Caki2 (cell line): ENCODE measurements around the gene CFAP74. TPM values are rescaled to one million over a fixed set of nuclear protein-coding genes. Genes with fewer than 3 reads are reported as not detected.

Experiments used
- DNase-seq: peaks from one replicate; pipeline ENCODE4 v3.0.0-alpha.2; 2015; ENCODE audit warnings: low read depth
- in situ Hi-C: cut with HindIII; loops from 2 replicates; pipeline ENCODE4 v1.10.0; 2016; ENCODE audit warnings: low sequenced_read_pairs, low pct_unique_long_range_greater_than_20kb, mixed read lengths
- total RNA-seq: library from RNA; depleted of rRNA; stranded (reverse); fragments of >200 nt; shearing (Covaris generic); gene quantifications from 2 replicates; pipeline ENCODE4 v1.2.3, GENCODE V29; 2014; ENCODE audit warnings: low replicate concordance; rRNA removed

Gene CFAP74
- total RNA-seq, 1 experiment from 2014 or later = not detected

- DNase-seq = no peak
- in situ Hi-C loops = loop anchor here (10.0 kb wide), 1 partner anchor 56 kb away; no protein-coding TSS in a partner anchor
Observed at GRCh38 chr1:1880617-1881312, 122.8 kb downstream of the CFAP74 start.

GRCh38 chr1:1879942-1880341 lies 123.6 kb downstream of the CFAP74 start:
- in situ Hi-C loops = loop anchor here (10.0 kb wide), 1 partner anchor 55 kb away; no protein-coding TSS in a partner anchor
- DNase-seq = no peak

DNA sequence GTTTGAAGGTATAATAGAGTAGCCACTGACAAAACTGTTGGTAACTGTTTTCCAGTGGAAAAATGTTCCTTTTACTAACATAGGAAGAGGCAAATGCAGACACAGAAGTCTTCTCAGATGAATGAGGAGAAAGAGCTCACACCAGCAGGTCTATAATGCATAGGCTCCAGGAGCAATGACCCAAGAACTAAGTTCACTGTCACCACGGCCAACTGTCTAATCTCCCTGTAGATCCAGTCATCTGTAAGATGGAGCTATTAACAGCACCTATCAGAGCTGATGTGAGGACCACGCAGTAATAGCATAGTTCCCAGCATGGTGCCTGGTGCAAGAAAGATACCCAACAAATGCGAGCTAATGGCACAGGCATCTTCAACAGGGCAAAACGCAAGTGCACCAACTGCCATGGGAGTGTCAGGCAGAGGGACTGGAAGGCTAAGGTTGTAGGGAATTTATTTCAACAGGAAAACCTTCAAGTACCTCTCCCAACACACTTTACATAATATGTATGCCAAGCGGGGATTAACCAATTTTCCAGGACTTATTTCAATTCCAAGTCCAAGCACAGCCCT lies 125.6 kb downstream of the CFAP74 start:
- in situ Hi-C loops = no loop called here

GRCh38 chr1:1876335-1876930 lies 127.2 kb downstream of the CFAP74 start:
- in situ Hi-C loops = no loop called here
- no peak for DNase-seq

More for the DNA sequence above, 125.6 kb downstream of the CFAP74 start:
- no peak for DNase-seq

DNA sequence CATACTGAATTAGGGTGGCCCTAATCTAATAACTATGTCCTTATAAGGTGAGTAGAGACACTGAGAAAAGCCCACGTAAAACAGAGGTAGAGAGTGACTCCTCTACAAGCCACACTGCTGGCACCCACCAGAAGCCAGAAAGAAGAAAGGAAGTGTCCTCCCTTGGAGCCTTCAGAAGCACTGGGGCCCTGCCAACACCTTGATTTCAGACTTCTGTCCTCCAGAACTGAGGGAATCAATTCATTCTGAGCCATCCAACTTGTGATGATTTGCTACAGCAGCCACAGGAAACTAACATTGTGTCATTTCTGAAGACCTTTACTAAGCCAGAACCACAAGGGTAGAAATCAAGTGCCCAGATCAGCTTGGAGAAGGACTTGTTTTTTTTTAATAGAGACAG lies 127.7 kb downstream of the CFAP74 start:
- DNase-seq = no peak
- in situ Hi-C loops = no loop called here

DNA sequence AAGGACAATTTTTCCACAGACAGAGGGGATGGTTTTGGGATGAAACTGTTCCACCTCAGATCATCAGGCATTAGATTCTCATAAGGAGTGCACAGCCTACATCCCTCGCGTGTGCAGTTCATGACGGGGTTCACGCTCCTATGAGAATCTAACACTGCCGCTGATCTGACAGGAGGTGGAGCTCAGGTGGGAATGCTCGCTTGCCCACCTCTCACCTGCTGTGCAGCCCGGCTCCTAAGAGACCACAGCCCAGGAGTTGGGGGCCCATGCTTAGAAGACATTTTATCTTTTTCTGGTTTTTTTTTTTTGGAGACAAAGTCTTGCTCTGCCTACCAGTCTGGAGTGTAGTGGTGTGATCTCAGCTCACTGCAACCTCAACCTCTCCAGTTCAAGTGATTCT lies 128.7 kb downstream of the CFAP74 start:
- DNase-seq = no peak
- in situ Hi-C loops = no loop called here

DNA sequence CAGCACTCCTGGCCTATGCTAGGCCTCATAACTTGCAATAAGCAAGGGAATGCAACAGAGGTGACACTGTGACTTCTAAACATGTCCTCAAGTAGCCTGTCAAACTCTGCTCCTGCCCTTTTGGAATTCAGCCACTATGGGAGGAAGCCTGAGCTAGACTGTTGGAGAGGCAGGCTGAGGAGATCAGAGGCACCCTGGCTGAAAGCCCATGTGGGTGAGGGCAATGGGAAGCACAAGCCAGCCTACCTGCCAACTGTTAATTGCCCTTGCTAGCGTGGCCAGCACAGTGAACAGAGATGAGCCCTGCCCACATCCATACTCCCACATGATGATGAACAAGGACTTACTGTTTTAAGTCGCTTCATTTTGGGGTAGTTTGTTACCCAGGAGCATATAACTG lies 130.4 kb downstream of the CFAP74 start:
- in situ Hi-C loops = no loop called here
- no peak for DNase-seq

- no peak for DNase-seq
- in situ Hi-C loops = no loop called here
Observed at GRCh38 chr1:1872329-1872994, 131.1 kb downstream of the CFAP74 start.

Other genes starting within 250 kb of the CFAP74 start
- 51.8 and 82.9 TPM in 2 replicates for gene NADK, start 225.3 kb downstream of the CFAP74 start, total RNA-seq
- 282 and 362 TPM in 2 replicates for gene GNB1, start 112.7 kb downstream of the CFAP74 start, total RNA-seq
- not detected in 2 replicates for gene CALML6, start 88.5 kb downstream of the CFAP74 start, total RNA-seq
- not detected in 2 replicates for gene TMEM52, start 84.5 kb downstream of the CFAP74 start, total RNA-seq
- gene GABRD, start 15.6 kb upstream of the CFAP74 start, total RNA-seq = 0.74 TPM in 1 of 2 replicates, not detected in the other
- 36.2 and 60.4 TPM in 2 replicates for gene PRKCZ, start 46.6 kb upstream of the CFAP74 start, total RNA-seq
- gene FAAP20, start 191.0 kb upstream of the CFAP74 start, total RNA-seq = 130 and 184 TPM in 2 replicates
- 4.8 and 5.6 TPM in 2 replicates for gene SKI, start 224.5 kb upstream of the CFAP74 start, total RNA-seq